GM19099 (cell line): ENCODE results near the gene SPPL2C.

Experiments
- POLR2A ChIP-seq: IDR thresholded peaks from 3 replicates; pipeline ENCODE4 v1.6.1; 2011; ENCODE audit warnings: low read depth; ENCODE audit not compliant: insufficient read length; ENCODE audit errors: extremely low read depth

Gene SPPL2C

GRCh38 chr17:45821147-45821546, 23.5 kb upstream of the SPPL2C start:
- TF ChIP-seq POLR2A: no peak

DNA sequence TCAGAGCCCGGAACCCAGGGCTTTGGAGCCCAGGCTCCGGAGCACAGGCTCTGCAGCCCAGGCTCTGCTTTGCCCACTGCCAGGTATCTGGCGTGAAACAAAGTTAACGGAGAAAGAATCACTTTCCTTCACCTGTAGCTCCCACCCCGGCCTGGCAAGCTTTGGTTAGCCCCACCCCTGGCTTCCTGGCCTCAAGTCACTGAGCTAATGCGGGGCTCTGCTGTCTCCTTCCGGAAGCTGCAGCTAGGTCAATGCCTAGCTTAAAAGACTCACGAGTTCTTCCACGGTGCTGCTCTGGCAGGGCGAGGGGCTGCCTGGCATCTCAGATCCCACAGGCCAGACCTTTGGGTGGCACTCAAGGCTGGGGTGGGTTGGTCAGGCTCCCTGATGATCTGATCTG, 21.1 kb upstream of the SPPL2C start:
- TF ChIP-seq POLR2A: no peak

DNA sequence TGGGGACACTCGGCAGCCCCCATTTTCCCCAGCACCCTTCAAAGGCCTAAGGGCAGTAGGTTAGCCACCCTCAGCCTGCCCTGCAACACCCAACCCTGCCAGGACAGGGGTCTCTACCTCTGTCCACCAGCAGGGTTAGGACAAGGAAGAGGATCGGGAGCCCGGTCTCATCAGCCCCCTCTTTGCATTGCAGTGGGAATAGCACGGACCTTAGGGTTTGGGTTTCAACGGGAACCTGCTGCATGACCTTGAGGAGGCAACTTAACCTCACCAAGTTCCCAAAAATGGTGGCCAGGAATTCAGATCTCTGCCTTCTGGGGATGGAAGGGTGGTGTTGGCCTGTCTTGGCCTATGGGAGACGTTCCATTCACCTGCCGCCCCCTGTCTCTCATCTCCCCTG, 20.2 kb upstream of the SPPL2C start:
- no peak for TF ChIP-seq POLR2A

DNA sequence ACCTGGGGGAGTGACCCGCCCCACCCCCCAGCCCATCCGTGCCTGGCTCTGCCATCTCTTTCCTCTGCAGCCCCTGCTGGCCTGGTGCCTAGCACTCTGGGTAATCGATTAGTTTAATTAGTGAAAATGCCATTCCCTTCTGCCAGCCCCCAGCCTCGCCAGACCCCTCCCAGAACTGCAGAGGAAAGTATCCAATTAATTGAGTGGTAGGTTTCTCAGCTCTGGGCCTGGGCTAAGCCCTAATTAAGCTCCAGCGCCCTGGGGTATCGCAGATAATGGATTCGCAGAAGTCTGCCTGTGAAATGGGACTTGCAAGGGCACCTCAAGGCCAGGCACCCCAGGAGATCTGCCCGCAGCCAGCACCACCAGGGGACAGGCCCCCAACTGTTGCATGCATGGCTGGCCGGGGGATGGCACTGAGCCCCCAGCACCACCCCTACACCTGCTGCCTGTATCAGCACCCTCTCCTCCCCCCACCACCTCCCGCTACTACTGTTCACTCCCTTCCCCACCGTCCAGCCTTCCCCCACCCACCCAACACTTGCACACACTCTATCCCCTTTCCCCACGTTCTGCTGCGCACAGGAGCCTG, 19.7 kb upstream of the SPPL2C start:
- no peak for TF ChIP-seq POLR2A

DNA sequence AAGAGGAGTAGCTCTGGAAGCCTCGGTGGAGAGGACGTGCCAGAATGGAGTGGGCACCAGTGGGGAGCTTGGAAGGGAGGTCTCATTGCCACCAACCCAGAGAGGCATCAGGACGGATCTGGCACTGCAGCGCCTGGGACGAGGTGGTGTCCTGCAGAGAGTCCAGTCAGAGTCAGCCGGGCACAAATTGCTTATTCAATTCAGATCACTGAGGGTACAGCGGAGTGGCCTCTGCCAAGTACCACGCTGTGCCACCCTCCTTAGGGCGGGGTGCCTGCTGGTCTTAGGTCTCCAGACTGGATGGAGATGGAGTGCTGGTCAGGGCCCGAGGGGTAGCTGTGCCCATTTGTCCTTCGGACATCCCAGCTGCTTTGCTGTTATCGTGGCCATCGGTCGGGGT, 18.9 kb upstream of the SPPL2C start:
- no peak for TF ChIP-seq POLR2A

DNA sequence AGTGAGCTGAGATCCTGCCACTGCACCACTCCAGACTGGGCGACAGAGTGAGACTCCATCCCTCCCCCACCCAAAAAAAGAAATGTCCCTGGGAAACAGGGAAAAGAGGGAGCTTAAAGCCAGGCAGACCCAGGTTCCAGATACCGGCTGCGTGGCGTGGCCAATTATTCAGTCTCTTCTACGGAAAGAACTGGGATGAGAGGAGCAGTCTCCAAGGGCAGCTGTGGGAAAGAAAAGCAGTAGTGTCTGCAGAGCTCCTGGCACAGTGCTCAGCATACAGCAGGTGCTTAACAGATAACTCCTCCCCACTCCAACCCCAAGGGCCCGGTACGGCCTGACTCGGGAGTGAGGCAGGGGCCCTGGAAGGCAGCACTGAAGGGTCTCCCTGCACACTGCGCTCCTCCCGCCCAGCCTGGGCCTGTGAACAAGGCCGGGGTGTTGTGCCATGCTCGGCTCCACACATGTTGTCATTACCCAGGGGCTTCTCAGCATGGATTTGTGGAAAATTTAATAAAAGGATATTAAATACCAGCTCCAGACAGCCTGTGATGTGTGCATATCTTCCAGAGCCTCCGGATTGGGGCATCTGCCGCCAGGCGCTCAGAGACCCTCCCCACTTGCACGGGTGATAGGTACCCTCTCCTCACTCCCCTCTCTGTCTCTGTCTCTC, 17.6 kb upstream of the SPPL2C start:
- no peak for TF ChIP-seq POLR2A

DNA sequence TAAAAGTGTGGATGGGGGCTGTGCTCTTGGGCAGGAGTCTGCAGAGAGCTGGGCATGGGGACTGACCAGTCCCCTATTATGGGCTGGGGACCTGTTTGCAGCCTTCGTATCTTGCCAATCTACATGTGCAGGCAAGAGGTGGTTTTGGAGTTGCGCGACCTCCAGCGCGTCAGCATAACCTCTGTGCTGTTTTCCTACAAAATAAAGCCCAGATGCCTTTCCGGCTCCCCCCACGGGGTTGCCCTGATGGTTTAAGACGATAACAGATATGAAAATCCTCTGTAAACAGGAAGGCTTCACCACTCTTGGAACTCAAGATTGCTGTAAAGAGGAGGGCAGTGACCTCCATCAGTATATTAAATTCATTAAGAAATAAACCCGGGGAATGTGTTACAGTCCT, 16.5 kb upstream of the SPPL2C start:
- no peak for TF ChIP-seq POLR2A

DNA sequence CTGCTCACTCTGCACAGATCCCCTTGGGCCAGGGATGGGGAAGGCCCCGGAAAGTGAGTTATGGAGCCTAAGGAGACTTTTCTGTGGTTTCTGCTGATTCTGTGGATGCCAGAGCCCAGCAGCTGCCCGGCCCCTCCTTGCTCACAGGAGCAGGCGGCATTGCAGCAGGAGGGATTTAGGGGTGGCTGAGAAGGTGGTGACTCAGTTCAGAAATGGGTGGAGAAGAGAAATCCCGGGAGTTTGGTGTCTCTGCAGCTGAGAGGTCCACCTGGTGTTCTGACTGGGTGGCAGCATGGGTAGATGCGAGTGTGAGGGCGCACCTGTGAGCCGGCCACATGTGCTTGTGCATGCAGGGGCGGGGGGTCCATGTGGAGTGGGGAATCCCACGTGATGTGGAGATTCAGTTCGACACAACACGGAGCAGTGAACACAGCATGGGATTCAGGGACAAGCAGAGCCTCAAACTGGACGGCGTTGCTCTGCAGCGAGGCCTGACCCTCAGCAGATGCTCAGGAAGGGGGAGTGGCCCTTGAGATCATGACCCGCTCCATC, 16.0 kb upstream of the SPPL2C start:
- TF ChIP-seq POLR2A: no peak

DNA sequence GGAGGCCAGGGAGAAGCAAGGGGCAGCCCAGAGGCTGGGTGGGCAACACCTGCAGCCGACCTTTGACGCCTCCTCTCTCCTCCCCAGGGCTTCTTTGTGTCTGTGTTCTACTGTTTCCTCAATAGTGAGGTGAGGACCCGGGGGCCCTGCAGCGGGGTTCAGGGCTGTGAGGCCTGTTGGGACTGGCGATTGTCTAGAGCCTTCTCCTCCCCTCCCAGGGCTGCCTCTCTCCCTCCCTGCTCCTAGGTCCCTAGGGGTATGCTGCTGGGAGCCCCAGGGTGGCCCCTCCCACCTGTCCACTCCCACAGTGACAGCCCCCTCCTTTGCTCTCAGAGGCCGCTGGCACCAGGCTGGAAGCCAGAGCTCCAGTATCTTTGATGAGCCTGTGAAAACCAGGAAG, 10.8 kb upstream of the SPPL2C start:
- TF ChIP-seq POLR2A: no peak

DNA sequence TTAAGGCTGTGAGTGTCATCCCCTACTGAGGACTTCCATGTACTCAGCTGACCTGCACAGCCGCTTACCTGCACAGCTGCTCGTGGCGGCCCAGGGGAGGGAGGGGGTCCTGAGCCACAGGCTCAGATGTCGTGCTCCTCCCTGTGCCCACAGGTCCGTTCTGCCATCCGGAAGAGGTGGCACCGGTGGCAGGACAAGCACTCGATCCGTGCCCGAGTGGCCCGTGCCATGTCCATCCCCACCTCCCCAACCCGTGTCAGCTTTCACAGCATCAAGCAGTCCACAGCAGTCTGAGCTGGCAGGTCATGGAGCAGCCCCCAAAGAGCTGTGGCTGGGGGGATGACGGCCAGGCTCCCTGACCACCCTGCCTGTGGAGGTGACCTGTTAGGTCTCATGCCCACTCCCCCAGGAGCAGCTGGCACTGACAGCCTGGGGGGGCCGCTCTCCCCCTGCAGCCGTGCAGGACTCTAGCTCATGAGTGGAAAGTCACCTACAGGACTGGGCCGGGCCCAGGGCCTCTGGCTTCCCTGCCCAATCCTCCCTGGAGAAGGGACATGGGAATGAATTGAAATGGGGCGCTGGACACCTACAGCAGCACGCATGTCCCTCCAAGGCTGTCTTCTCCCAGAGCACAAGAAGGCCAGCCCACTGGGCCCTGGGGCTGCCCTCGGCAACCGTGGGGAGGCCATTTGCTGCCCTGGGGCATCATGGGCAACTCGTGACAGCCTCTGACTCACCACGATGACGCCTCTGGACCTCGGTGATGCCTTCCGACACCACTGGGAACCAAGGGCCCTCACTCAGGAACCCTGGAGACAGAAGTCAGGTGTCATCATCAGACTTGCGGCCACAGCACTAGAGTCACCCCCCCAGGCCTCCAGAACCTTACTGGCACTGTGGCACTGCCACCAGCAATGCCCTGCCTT, 9.9 kb upstream of the SPPL2C start:
- TF ChIP-seq POLR2A: no peak

- no peak for TF ChIP-seq POLR2A
Measured at GRCh38 chr17:45835481-45835880, 9.2 kb upstream of the SPPL2C start.

DNA sequence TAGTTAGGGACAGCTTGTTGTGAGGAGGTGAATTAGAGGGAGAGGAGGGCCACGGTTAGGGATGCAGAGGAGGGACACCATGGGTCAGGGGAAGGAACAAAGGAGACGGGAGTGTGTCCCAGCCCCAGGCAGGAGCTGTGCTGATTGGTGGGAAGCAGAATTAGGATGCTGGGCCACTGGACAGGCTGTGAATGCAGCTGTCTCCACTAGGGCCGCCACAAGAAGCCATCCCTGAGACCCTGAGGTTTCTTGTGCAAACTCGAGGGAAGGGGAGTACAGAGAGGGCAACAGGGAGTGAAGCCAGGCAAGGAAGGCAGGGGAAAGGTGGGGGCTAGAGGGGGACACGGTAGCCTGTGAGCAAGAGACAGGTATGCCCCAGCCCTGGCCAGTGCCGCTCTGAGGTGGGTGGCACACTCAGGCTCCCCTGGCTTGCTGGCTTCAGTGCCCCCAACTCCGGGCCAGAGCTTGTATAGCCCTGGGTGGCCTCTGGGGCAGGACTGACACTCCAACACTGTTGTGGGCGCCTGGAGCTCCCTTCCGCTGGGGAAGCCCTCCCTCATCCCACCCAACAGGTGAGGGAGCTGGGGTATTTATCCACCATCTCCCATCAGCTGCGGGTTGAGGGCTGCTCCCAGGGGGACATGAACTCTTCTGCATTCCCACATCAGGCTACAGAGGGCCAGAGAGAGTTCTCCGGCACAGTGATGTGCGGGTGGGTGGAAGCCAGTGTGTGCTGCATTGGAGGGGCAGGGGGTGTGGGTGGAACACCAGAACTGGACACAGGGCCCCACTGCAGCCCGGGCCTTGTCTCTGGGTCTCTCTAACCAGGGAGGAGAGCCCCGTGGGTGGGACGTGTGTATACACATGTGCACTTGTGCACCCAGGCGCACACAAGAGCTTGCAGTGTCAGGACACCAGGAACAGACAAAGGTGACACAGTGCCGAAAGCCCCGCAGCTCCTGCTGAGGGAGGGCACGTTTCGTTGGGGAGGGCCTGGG, 8.3 kb upstream of the SPPL2C start:
- TF ChIP-seq POLR2A: no peak

GRCh38 chr17:45837187-45837586, 7.5 kb upstream of the SPPL2C start:
- no peak for TF ChIP-seq POLR2A

GRCh38 chr17:45837603-45838002, 7.1 kb upstream of the SPPL2C start:
- no peak for TF ChIP-seq POLR2A

- no peak for TF ChIP-seq POLR2A
Measured at GRCh38 chr17:45838751-45839295, 5.9 kb upstream of the SPPL2C start.

GRCh38 chr17:45839442-45839841, 5.2 kb upstream of the SPPL2C start:
- TF ChIP-seq POLR2A: no peak
